GM12878 (cell line): ENCODE data around the gene CD55. TPM values are rescaled to one million over a fixed set of nuclear protein-coding genes. Genes with fewer than 3 reads are reported as not detected.
A peak's percentile ranks its signal among the peaks of the same experiment; 100 is the strongest.

Experiments used
- ATAC-seq: fragments of 200-7000 bp; cut with Tn5 transposase; 3 replicates; pipeline ENCODE4 v1.9.1; 2020; ENCODE audit warnings: mild to moderate bottlenecking, moderate library complexity
- BruUV-seq: library from RNA; stranded (reverse); fragments of 400-500 nt; replicated peaks from 2 replicates; lab custom pipeline; 2021; lab: Mats Ljungman, UMichigan
- CTCF ChIA-PET: fragments of 300-600 bp; sonication (Branson Sonifier 250); formaldehyde crosslinking; extraction: SDS; loops from one replicate; lab custom pipeline; 2021; ENCODE audit warnings: inconsistent platforms; lab: Yijun Ruan, JAX
- POLR2A ChIA-PET: fragments of 350-600 bp; formaldehyde crosslinking; extraction: SDS; loops from one replicate; lab custom pipeline; 2021; ENCODE audit warnings: inconsistent platforms; lab: Charles Lee
- RAD21 ChIA-PET: fragments of 300-600 bp; sonication (Branson Sonifier 250); formaldehyde crosslinking; loops from one replicate; lab custom pipeline; 2023; ENCODE audit warnings: antibody characterized with exemption; ENCODE audit not compliant: unreplicated experiment; lab: Charles Lee
- SMC1A ChIA-PET: fragments of 300-600 bp; sonication (Branson Sonifier 250); formaldehyde crosslinking; loops from one replicate; lab custom pipeline; 2023; ENCODE audit not compliant: unreplicated experiment, uncharacterized antibody; lab: Charles Lee
- DNase-seq: peaks from one replicate; pipeline ENCODE4 v3.0.0-alpha.2; 2011; ENCODE audit warnings: low read depth, low spot score
- FAIRE-seq: peaks from 3 replicates; lab custom pipeline; 2011; peaks lifted over from hg19 to GRCh38; lab: Jason Lieb, UNC
- H2AFZ ChIP-seq: 2 replicates; pipeline ENCODE4 v1.6.0; 2011; ENCODE audit warnings: low read depth, low read length, control low read depth; ENCODE audit not compliant: control insufficient read depth
- H3K27ac ChIP-seq: 2 replicates; pipeline ENCODE4 v1.5.1; 2011; ENCODE audit warnings: control low read depth; ENCODE audit not compliant: control insufficient read depth, insufficient read depth
- H3K27me3 ChIP-seq, 2 experiments: replicated peaks in 1 of 2; 2 replicates each; pipeline versions ENCODE4 v1.6.0 to v1.6.1; 2011; ENCODE audit warnings: low read length in 1 of 2; ENCODE audit not compliant: control insufficient read depth in 2 of 2, insufficient read depth in 2 of 2
- H3K36me3 ChIP-seq, 2 experiments: 2 replicates each; pipeline ENCODE4 v1.5.1; 2011; ENCODE audit warnings: low read length in 1 of 2; ENCODE audit not compliant: control insufficient read depth in 2 of 2, insufficient read depth in 2 of 2
- H3K4me1 ChIP-seq: 2 replicates; pipeline ENCODE4 v1.6.1; 2011; ENCODE audit warnings: mild to moderate bottlenecking, low read length, moderate library complexity, mixed read lengths; ENCODE audit not compliant: control insufficient read depth, insufficient read depth
- H3K4me2 ChIP-seq: 2 replicates; pipeline ENCODE4 v1.6.0; 2011; ENCODE audit warnings: control low read depth; ENCODE audit not compliant: control insufficient read depth, insufficient read depth
- H3K4me3 ChIP-seq: fragments of 200-600 bp; sonication (generic); 2 replicates; pipeline ENCODE4 v1.5.1; 2016
- H3K79me2 ChIP-seq: 2 replicates; pipeline ENCODE4 v1.6.0; 2011; ENCODE audit warnings: low read length; ENCODE audit not compliant: control insufficient read depth, insufficient read depth
- H3K9ac ChIP-seq: 2 replicates; pipeline ENCODE4 v1.8.0; 2011; ENCODE audit warnings: low read length, control low read depth, mixed read lengths; ENCODE audit not compliant: control insufficient read depth, insufficient read depth
- H3K9me3 ChIP-seq: replicated peaks from 3 replicates; pipeline ENCODE4 v1.5.1; 2011; ENCODE audit warnings: mild to moderate bottlenecking, low read length; ENCODE audit not compliant: control insufficient read depth, insufficient read depth
- H4K20me1 ChIP-seq: 2 replicates; pipeline ENCODE4 v1.6.0; 2011; ENCODE audit not compliant: control insufficient read depth, insufficient read depth
- CREB1 ChIP-seq: IDR thresholded peaks from 2 replicates; pipeline ENCODE4 v1.6.1; 2012; ENCODE audit warnings: low read depth, mild to moderate bottlenecking, inconsistent platforms
- JUNB ChIP-seq: IDR thresholded peaks from 2 replicates; pipeline ENCODE4 v1.6.1; 2016; ENCODE audit warnings: antibody characterized with exemption, mild to moderate bottlenecking
- NR2C2 ChIP-seq: IDR thresholded peaks from 2 replicates; pipeline ENCODE4 v1.6.1; 2011; ENCODE audit warnings: borderline replicate concordance, low read depth; ENCODE audit not compliant: control insufficient read depth, insufficient read length
- RCOR1 ChIP-seq: conservative IDR thresholded peaks from 2 replicates; pipeline ENCODE4 v1.6.1; 2012; ENCODE audit warnings: low read depth, low read length, improper control_type of control experiment
- WGBS: methylation state at CpG from one replicate; pipeline ENCODE4 v1.1.6; 2016; ENCODE audit warnings: low lambda C conversion rate; ENCODE audit not compliant: insufficient replicate concordance, insufficient coverage; ENCODE audit errors: missing lambda C conversion rate; 5-methylcytosine and 5-hydroxymethylcytosine counted together
- in situ Hi-C: fragments of 300-500 bp; cut with MboI; formaldehyde crosslinking; loops from 9 replicates; pipeline ENCODE4 v1.14.3; 2018; ENCODE audit warnings: mixed read lengths
- intact Hi-C: fragments of 100-400 bp; cut with micrococcal nuclease; formaldehyde crosslinking; loops from one replicate; pipeline ENCODE4 v1.14.2; 2022; ENCODE audit not compliant: unreplicated experiment
- polyA plus RNA-seq, 11 experiments: library from polyadenylated mRNA; depleted of rRNA in 4 of 11; unstranded in 6 of 11; stranded (reverse) in 5 of 11; fragments of >200 nt; fragmentation: Nextera tagmentation in 4 of 11; fragmentation: Illumina TruSeq in 1 of 11; extraction: Ambion mirVana in 4 of 11; extraction: Trizol in 1 of 11; gene quantifications; 1 replicate in 1 of 11; 2 replicates in 10 of 11; pipeline versions ENCODE4 v1.2.1 to v1.2.3, GENCODE V29; 2011 to 2016; ENCODE audit warnings: inconsistent platforms in 2 of 11, missing spikeins in 2 of 11, low read depth in 1 of 11
- total RNA-seq, 4 experiments: library from RNA; depleted of rRNA in 3 of 4; stranded (reverse); fragments of >200 nt in 3 of 4; fragmentation: Illumina TruSeq in 1 of 4; extraction: Trizol in 1 of 4; gene quantifications; 2 replicates each; pipeline versions ENCODE4 v1.2.1 to v1.2.3, GENCODE V29; 2013 to 2021
- TF ChIP-seq, protein P1 (sequence below): fragments of 450-650 bp; IDR thresholded peaks from 2 replicates; pipeline ENCODE4 v1.6.1; 2016; ENCODE audit warnings: mild to moderate bottlenecking

Gene CD55
- total and polyA plus RNA-seq, 10 of the 15 experiments (the other 5 are each of a cell fraction or from before 2014, with no cell fraction given): 5.2 to 46.5 (median 15.1) TPM

DNA sequence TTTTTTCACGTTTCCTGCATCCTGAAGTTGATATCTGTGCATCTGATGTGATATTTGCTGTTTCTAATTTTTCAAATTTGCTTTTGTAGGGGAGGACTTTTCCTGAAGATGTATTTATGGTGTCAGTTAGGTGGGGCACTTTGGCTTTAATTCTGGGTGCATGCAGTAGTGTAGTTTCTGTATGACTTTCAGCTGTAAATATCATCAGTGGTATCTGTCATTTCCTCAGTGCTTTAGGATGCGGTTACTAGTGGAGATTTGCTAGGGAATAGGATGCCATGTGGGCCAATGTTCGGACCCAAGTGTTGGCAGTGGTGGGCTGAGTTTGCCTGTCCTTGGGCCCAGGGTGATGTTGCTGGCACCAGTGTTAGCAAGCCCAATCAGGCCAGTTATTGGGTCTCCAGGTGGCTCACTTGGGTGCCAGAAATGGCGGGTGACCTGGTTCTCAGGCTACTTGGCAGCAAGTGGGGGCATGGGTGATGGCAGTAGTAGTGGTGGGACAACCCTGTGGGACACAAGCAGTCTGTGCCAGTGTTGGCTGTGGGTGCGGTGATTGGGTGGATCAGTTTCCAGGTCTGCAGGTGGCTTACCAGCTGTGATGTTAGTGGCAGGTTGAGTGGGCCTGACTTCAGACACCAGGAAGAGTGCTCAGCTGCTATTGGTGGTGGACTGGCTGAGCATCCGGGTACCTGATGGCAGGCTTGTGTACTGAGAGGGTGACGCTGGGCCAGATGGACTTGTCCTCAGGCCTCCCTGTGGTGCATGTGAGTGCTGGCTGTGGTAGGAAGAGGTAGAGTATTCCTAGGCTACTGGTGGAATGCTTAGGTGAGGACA is 24.4 kb downstream of the CD55 start:
- no peak for TF ChIP-seq CREB1
- TF ChIP-seq NR2C2: peak; percentile 36
- TF ChIP-seq JUNB: peak; percentile 44
- TF ChIP-seq, protein P1, sequence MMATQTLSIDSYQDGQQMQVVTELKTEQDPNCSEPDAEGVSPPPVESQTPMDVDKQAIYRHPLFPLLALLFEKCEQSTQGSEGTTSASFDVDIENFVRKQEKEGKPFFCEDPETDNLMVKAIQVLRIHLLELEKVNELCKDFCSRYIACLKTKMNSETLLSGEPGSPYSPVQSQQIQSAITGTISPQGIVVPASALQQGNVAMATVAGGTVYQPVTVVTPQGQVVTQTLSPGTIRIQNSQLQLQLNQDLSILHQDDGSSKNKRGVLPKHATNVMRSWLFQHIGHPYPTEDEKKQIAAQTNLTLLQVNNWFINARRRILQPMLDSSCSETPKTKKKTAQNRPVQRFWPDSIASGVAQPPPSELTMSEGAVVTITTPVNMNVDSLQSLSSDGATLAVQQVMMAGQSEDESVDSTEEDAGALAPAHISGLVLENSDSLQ: no peak
- no peak for TF ChIP-seq RCOR1

More for the DNA sequence above, 24.4 kb downstream of the CD55 start:
- no peaks in the 10 kb centered on the region for H3K27me3 ChIP-seq
- H3K27ac ChIP-seq: no peak overlapping the region
- H3K4me1 ChIP-seq: peaks cover 8% of the 10 kb centered on the region
- BruUV-seq: no TSS peak
- no peak overlapping the region for H3K4me3 ChIP-seq
- no peak overlapping the region for H3K9ac ChIP-seq
- ATAC-seq: peak; percentile 60
- intact Hi-C loops: no loop called here
- no peak for FAIRE-seq
- H4K20me1 ChIP-seq: no peaks in the 10 kb centered on the region
- H3K79me2 ChIP-seq: no peaks in the 10 kb centered on the region; the same call in 1 of the 2 replicates
- H3K4me2 ChIP-seq: no peak overlapping the region
- no peak for DNase-seq
- RAD21 ChIA-PET: interaction anchor here (0.9 kb wide), 1 partner anchor 12 kb away, joined by 4 read pairs; no protein-coding TSS in a partner anchor
- peaks cover 10% of the 10 kb centered on the region; the same call in 2 of the 3 replicates for H3K9me3 ChIP-seq
- 66% methylated on average over 7 of the region's 7 CpGs for WGBS
- POLR2A ChIA-PET: interaction anchor here (0.6 to 0.9 kb wide), 3 partner anchors 17 to 277 kb away, joined by 3 read pairs; no protein-coding TSS in a partner anchor
- in situ Hi-C loops: no loop called here
- no peak overlapping the region for H2AFZ ChIP-seq
- SMC1A ChIA-PET: interaction anchor here (0.9 to 1.6 kb wide), 3 partner anchors 10 to 17 kb away, joined by 3 to 6 read pairs (median 4); no protein-coding TSS in a partner anchor
- peaks cover 4 to 5% of the 10 kb centered on the region in 2 experiments; a peak in 2 of 4 replicates for H3K36me3 ChIP-seq
- CTCF ChIA-PET: no interaction called here
